ENCODE results near the gene ZSCAN22.
A peak's percentile ranks its signal among the peaks of the same experiment; 100 is the strongest.
"Not testable (repeated sequence)": the region's sequence is repeated elsewhere in the genome, so short reads cannot be mapped to it uniquely, and the experiment has no call there.

ZSCAN22 gene

DNA sequence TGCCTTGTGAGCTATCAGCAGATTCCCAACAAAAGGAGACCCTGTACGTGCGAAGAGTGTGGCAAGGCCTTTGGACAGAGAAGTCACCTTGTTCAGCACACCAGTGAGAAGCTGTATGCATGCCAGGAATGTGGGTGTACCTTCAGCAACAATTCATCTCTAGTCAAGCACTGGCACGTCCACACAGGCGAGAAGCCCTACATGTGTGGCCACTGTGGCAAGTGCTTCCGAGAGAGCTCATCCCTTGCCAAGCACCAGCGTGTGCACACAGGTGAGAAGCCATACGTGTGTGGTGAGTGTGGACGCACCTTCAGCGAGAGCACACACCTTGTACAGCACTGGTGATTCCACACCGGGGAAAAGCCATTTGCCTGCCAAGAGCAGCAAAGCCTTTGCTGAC, 7.6 kb upstream of the ZSCAN22 start:
- no peak for DNase-seq

DNA sequence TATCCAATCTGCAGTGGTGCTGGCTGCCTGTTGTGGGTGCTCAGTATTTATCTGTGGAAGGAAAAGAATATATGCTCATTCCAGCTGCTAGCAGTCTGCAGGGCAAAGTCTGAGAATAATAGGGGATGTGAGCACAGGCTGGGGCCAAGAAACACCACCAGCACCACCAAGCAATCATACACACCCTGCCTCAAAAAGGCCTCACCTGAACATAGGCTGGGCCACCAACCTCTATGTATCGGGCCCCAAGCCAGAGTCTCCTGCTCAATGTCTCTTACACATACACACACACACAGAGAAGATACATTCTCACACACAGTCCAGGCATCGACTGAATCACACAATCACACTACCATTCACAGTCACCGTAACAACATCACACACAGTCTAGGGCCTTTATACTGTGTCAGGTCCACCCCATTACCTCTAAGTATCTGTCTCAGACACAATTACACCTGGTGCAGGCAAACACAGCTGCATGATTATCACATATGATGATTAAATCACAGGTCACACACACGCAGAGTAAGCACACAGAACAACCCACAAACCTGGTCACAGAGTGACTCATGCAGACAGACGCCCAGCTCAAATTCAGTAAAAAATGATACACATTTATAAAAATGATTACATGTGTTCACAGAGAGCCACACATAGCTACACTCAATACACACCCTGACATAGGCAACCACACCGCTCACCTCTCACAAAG, 1.3 kb upstream of the ZSCAN22 start:
- peak; percentile 46 for DNase-seq

DNA sequence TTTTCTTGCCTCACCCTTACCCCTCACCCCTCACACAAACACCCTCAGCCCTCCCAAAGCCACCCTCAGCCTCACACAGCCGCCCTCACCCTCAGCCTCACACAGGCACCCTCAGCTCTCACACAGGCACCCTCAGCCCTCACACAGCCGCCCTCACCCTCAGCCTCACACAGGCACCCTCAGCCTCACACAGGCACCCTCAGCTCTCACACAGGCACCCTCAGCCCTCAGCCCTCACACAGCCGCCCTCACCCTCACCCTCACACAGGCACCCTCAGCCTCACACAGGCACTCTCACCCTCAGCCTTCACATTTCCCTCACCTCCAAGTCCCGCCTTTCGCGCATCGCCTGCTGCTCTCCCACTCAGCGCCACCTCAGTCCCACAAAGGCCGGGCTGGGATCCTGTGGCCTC, 287 bp upstream of the ZSCAN22 start:
- no peak for DNase-seq

DNA sequence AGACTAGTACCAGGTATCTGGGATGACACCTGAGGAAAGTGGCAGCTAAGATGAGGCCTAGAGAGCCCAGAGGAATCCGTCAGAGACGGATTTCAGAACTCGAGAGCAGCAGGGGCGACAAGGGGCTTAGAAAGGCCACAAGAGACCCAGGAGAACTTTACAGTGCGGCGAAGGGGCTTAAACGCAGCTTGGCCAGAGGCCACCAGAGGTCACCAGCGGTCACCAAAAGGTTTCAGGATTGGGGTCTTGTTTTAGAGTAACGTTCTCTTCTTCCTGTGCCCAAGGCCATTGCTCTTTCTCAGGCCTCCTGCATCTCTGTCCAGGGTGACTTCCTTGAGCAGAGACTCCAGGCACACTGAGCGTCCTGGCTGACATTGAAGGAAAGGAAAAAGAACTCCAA, 2.2 kb downstream of the ZSCAN22 start:
- no peak for DNase-seq

DNA sequence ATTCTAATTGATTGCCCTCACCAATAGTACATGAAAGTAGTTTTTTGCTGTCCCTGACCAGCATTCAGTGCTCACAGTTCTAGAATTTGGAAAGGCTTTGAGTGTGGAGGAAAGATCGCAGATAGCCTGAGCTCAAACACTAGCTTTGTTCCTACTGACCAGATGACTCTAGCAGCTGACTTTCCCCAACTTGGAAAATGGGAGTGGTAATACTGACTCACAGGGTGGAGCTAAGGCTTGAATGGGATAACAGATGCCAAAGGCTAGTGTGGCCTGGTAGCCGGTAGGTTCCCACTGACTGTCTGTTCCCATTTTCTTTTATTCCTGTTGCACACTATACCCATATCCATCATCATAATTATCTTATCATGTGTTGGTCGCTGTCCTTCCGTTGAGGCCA, 3.7 kb downstream of the ZSCAN22 start:
- DNase-seq = no peak

DNA sequence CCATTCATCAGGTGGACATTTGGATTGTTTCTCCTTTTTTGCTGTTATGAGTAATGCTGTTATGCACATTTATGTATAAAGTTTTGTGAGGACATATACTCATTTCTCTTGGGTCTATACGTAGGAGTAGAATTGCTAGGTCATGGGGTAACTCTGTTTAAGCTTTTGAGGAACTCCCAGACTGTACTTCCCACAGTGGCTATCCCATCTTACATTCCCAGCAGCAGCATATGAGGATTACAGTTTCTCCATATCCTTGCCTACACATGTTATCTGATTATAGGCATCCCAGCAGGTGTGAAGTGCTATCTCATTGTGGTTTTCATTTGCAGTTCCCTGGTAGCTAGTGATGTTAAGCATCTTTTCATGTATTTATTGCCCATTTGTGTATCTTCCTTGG, 5.9 kb downstream of the ZSCAN22 start:
- no peak for DNase-seq

DNA sequence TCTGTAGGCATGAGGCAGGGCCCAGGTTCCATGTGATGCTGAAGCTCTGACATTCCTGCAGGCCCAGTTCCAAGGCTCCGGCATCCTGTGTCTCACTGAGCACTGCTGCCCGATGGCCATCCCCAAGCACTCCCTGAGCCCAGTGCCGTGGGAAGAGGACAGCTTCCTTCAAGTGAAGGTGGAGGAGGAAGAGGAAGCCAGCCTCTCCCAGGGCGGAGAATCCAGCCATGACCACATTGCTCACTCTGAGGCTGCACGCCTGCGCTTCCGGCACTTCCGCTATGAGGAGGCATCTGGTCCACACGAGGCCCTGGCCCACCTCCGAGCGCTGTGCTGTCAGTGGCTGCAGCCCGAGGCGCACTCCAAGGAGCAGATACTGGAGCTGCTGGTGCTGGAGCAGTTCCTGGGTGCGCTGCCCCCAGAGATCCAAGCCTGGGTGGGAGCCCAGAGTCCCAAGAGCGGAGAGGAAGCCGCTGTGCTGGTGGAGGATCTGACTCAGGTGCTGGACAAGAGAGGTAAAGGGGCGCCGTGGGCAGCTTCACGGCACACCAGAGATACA, 8.0 kb downstream of the ZSCAN22 start:
- DNase-seq = no peak

DNA sequence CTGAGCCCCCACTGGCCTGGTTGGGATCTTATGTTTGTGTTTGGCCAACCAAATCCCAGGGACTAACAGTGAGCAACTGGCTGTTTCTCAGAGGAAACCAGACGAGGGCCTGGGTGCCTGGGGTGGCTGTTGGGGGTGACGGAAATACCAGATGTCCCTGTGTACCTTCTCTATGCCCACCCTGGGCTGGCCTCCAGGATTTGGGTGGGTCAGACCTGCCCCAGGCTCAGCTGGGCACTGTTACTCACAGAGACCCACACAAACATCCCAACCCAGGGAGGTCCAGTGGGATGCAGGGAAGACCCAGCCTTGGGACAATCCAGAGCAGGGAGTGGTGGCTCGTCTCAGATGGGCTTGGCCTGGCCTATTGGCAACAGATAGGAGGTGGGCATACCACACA, 8.8 kb downstream of the ZSCAN22 start:
- DNase-seq = no peak

DNA sequence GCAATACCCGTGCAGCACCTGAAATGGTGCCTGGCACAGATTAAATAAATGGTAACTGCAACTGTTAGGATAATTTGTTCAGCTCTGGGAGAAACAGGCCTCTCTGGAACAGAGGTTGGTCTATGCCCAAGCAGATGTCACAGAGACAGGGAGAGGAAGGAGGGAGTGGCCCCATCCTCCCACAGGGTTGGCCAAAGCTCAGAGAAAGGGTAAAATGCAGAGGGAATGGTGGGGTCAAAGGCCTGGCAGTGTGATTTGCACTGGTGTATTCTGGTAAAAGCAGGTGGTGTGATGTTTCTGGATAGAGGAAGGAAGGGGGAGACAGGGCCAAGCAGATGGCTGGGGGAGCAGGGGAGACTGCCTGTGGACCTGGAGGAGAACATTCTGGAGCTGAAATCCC, 9.4 kb downstream of the ZSCAN22 start:
- no peak for DNase-seq

DNA sequence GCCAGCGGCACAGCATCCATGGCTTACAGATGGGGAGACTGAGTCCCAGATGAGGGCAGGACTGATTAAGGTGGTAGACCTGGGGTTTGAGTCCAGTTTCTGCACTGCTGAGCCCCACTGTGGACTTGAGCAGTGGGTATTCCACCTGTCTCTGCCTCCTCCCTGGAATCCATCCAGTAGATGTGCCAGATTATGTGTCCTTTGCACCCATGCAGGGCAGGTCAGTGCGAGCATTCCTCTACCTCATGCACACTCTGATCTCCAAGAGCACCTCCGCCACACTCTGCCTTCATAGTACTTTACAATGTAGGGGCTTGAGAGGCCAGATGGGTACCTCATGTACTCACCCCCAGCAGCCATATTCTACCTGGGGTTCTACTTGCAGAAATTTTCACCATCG, 10.0 kb downstream of the ZSCAN22 start:
- DNase-seq = no peak

DNA sequence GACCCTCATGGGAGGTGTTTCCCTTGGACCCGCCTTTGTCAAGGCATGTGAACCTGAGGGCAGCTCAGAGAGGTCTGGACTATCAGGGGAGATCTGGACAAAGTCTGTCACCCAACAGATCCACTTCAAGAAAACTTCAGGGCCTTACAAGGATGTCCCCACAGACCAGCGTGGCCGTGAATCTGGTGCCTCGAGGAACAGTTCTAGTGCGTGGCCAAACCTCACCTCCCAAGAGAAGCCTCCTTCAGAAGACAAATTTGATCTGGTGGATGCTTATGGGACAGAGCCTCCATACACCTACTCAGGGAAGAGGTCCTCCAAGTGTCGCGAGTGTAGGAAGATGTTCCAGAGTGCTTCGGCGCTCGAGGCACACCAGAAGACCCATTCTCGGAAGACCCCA, 11.5 kb downstream of the ZSCAN22 start:
- no peak for DNase-seq

DNA sequence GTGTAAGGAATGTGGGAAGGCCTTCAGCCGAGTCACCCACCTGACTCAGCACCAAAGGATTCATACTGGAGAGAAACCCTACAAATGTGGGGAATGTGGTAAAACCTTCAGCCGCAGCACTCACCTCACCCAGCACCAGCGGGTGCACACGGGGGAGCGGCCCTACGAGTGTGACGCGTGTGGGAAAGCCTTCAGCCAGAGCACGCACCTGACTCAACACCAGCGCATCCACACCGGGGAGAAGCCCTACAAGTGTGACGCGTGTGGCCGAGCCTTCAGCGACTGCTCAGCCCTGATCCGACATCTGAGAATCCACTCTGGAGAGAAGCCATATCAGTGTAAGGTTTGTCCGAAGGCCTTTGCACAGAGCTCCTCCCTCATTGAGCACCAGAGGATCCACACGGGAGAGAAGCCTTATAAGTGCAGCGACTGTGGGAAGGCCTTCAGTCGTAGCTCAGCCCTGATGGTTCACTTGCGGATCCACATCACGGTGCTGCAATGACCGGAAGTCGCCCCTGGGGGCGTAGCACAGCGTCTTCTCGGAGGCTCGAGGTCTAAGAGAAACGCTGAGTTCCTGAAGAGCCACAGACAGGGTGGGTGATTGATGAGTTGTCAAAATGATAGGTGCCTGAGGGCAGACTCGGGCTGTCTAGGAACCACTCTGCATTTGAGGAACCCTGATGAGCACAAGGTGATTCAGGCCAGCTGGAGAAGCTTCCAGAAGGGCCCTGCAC, 12.2 kb downstream of the ZSCAN22 start:
- DNase-seq = no peak

DNA sequence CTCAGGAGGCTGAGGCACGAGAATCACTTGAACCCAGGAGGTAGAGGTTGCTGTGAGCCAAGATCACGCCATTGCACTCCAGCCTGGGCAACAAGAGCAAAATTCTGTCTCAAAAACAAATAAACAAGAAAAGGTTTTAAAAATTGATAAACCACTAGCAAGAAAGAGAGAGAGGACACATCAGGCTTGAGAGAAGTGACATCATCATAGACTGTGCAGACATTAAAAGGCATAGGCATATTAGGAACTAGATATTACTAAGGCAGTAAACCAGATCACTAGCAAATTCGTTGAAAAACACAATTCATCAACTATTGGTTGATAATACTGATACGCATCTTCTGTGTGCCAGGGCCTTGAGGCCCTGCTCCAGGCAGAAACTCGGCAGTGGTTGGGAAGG, 18.8 kb downstream of the ZSCAN22 start:
- no peak for DNase-seq

DNA sequence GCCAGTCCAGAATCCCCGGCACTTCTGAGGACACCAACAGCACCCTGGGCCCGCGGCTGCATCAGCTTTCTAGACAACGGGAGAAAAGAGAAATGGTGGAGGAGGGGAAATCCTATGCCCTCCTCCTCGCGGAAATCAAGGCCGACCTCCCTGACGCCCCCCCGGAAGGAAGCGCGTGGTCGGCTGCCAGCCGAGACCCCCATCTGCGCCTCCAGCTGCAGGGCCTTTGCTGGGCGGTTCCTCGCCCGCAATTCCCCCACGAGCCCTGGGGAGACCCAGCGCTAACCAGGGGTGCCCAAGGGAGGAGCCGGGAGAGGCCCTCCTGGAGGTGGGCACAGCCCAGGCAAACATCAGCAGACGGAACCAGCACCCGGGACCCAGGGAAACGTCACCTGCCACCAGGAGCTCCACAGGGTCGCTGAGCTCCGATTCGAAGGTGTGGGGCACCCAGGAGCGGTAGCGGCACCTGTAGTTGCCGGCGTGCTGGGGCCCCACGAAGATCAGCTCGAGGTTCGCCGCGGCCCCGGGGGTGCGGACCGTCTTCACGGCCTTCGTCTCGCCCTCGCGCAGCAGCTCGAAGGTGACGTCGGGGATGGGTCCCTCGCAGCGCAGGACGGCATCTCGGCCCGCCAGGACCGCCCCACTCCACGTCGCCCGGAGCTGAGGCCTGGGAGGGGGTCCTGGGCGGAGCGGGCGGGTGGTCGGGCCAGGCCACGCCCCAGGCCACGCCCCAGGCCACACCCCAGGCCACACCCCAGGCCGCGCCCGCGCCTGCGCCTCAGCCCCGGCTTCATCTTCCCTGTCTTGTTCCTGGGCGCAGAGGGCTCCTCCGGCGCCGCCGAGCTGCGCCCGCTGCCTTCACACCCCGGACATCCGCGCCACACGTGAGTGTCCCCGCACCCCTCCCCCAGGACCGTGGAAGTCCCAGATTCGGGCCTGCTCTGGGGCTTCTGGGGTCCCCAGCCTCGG, 20.5 kb downstream of the ZSCAN22 start:
- peak; percentile 68 for DNase-seq

DNA sequence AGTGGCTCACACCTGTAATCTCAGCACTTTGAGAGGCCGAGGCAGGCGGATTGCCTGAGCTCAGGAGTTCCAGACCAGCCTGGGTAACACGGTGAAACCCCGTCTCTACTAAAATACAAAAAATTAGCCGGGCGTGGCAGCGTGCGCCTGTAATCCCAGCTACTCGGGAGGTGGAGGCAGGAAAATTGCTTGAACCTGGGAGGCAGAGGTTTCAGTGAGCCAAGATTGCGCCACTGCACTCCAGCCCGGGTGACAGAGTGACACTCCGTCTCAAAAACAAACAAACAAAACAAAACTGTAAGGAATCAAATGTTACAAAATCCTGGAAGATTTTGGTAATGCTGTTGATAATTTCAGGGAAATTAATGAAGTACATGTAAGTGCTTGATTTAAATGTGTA, 21.3 kb downstream of the ZSCAN22 start:
- not testable (repeated sequence) for DNase-seq

DNA sequence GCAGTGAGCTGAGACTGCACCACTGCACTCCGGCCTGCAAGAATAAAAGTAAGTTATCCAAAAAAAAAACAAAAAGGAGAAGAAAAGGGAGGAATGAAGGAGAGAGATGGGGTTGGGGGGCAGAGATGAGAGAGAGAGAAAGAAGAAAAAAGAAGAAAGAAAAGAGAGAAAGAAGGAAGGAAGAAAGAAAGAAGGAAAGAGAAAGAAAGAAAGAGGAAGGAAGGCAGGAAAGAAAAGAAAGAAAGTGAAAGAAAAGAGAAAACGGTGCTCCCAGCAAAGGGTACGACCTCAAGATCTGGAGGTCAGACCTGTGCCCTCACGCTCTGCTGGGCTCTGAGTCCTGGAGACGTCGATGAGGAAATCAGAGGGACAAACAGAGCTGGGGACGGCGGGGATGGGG, 22.8 kb downstream of the ZSCAN22 start:
- no peak for DNase-seq

DNA sequence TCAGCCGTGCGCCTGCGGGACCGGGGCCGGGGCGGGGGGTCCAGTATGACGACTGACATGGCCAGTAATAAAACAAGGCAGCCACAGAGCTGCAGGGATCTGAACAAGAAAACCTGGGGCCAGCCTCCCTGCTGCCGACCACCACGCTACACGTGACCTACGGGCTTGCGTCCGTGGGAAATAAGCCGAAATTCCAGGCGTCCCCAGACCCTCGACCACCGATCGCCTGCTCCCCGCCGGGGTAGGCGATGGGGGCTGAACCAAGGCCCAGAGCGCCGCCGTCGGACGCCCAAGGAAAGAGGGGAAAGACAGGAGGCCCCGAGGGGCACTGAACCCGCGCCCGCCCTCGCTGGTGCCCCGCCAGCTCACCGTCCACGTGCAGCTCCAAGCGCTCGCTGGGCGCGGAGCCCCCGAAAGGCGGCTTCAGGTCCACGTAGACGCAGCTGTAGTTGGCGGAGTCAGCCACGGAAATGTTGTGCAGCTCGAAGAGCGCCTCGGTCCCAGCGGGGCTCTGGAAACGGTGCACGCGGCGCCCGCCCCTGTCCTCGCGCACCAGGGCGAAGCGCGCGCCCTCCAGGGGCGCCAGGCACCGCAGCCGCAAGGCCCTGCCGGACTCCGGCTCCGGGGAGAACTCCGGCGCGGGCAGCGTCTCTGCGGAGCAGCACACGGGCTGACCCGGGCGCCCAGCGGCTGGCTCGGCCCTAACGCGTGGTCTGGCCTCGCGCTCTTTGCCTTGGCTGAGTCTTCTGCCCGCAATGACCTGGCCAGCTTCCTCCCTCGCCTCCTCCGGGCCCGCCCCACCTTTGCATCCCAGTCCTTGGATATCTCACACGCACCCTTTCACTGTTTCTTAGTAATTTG, 23.4 kb downstream of the ZSCAN22 start:
- DNase-seq = no peak

DNA sequence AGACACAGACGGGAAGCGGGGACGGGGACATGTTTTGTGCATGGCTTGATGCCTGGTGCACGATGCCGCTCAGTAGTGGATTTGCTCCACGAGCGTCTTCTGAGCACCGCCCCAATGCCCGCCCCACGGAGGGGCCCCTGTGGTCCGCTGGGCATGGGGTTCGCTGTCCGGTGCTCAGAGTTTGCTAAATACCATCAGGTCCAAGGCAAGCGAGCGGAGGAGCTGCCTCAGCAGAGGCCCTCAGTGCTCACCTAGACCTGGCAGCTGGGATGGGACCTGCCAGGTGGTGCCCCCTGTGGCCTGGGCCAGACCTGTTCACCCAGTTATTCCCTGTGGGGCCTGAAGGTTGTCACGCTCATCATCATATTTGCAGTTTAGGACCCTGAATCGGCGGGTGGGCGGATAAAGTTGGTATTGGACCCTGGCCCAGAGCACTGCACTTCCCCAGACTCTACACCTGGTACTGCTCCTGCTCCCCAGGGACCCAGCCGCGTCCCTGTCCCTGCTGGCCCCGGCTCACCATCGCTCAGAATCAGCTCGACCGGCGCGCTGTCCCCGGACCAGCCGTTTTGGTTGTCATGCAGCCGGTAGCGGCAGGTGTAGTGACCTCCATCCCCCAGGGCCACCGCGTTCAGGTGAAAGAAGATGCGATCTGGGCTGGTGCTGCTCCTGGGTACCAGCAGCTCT, 24.2 kb downstream of the ZSCAN22 start:
- DNase-seq = no peak

DNA sequence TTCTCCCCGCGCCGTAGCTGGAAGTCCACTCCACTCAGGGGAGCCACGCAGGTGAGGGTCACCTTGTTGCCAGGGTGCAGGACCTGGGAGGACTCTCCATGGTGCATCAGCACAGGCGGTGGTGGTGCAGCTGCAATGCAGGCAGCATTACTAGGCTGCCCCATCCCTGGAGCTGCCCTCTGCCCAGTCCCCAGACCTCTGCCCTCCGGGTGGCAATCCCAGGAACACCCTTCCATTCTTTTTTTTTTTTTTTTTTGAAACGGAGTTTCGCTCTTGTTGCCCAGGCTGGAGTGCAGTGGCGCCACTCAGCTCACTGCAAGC, 24.7 kb downstream of the ZSCAN22 start:
- no peak for DNase-seq

DNA sequence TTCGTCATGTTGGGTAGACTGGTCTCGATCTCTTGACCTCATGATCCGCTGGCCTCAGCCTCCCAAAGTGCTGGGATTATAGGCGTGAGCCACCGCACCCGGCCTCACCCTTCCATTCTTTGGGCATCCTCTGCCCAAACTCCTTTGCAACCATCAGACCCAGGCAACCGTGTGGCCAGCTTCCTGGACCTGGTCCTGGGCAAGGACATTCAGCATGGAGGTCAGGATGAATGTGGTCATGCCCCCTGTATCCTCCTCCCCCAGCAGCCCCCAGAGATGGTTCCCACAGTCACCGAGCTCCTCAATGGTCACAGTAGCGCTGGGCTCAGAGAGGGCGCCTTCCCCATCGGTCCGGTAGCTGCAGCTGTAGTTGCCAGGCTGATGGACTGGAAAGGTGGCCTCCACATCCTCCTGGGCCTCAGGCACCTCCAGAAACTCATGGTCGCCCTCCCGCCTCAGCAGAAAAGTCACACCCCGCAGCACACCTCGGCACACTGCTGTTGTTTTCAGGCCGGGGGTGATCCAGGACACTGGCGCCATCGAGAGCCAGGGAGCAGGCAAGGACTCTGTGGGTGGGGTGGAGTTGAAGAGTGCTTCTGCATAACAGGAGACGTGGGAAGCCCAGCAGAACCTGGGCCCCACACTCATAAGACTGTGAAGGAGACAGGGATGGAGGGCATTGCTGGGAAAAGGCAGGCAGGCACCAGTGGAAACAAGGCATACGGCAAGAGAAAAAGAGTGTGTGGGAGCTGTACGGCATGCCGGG, 25.4 kb downstream of the ZSCAN22 start:
- no peak for DNase-seq

Data from COR-L47 (cell line).